Parathyroid adenoma (tissue), 2 donors: ENCODE measurements around the gene ODR4.
A peak's percentile ranks its signal among the peaks of the same experiment; 100 is the strongest.
"Not testable (repeated sequence)": the region's sequence is repeated elsewhere in the genome, so short reads cannot be mapped to it uniquely, and the experiment has no call there.

Source experiments
- H2AFZ ChIP-seq: fragments of 300-600 bp; sonication (generic); one replicate; pipeline ENCODE4 v1.7.0; 2017; ENCODE audit warnings: antibody characterized with exemption, mild to moderate bottlenecking
- H3K27ac ChIP-seq: fragments of 300-600 bp; sonication (generic); one replicate; pipeline ENCODE4 v1.7.0; 2017
- H3K27me3 ChIP-seq: fragments of 300-600 bp; sonication (generic); one replicate; pipeline ENCODE4 v1.7.0; 2017; ENCODE audit warnings: low read length; ENCODE audit not compliant: control insufficient read depth, insufficient read depth
- H3K36me3 ChIP-seq: fragments of 300-600 bp; sonication (generic); one replicate; pipeline ENCODE4 v1.7.0; 2017; ENCODE audit warnings: low read length; ENCODE audit not compliant: control insufficient read depth, insufficient read depth
- H3K4me1 ChIP-seq: fragments of 300-600 bp; sonication (generic); one replicate; pipeline ENCODE4 v1.7.0; 2017; ENCODE audit warnings: control low read depth
- H3K4me2 ChIP-seq: fragments of 300-600 bp; sonication (generic); one replicate; pipeline ENCODE4 v1.7.0; 2017; ENCODE audit warnings: low read length
- H3K4me3 ChIP-seq: fragments of 300-600 bp; sonication (generic); one replicate; pipeline ENCODE4 v1.7.0; 2017; ENCODE audit warnings: low read depth, low read length
- H3K79me2 ChIP-seq: fragments of 300-600 bp; sonication (generic); one replicate; pipeline ENCODE4 v1.7.0; 2017; ENCODE audit warnings: control low read depth
- H3K9ac ChIP-seq: fragments of 300-600 bp; sonication (generic); one replicate; pipeline ENCODE4 v1.7.0; 2017; ENCODE audit warnings: mild to moderate bottlenecking
- H3K9me3 ChIP-seq: fragments of 300-600 bp; sonication (generic); one replicate; pipeline ENCODE4 v1.7.0; 2017; ENCODE audit warnings: low read length; ENCODE audit not compliant: control insufficient read depth
- CTCF ChIP-seq: fragments of 300-600 bp; sonication (generic); IDR thresholded peaks from one replicate; pipeline ENCODE4 v1.7.0; 2017; ENCODE audit warnings: antibody characterized with exemption, mild to moderate bottlenecking
- donor health status: primary hyperparathyroidism.

Gene ODR4

GRCh38 chr1:186340772-186341171, 34.9 kb upstream of the ODR4 start:
- Histone ChIP-seq H3K9me3 (no peaks in the 10 kb centered on the region), H2AFZ (no peak overlapping the region), H3K4me2 (no peak overlapping the region), H3K79me2 (no peaks in the 10 kb centered on the region), H3K27me3 (no peaks in the 10 kb centered on the region), H3K4me3 (no peak overlapping the region), H3K27ac (no peak overlapping the region), H3K36me3 (no peaks in the 10 kb centered on the region), H3K4me1 (no peaks in the 10 kb centered on the region), H3K9ac (no peak overlapping the region)
- TF ChIP-seq CTCF, result no peak

- H3K4me2 ChIP-seq, H3K9ac ChIP-seq, H3K4me3 ChIP-seq, H3K79me2 ChIP-seq, H2AFZ ChIP-seq, H3K4me1 ChIP-seq, H3K27me3 ChIP-seq, H3K36me3 ChIP-seq, H3K9me3 ChIP-seq: not testable (repeated sequence)
- H3K27ac ChIP-seq, result peak overlapping the region; percentile 39
These were observed 27.6 kb upstream of the ODR4 start for GRCh38 chr1:186347837-186348691.

- no peaks in the 10 kb centered on the region for H3K27me3 ChIP-seq
- H3K36me3 ChIP-seq, result no peaks in the 10 kb centered on the region
- no peak for TF ChIP-seq CTCF
- H3K4me2 ChIP-seq, result peak overlapping the region; percentile 85
- no peaks in the 10 kb centered on the region for H3K9me3 ChIP-seq
- peak overlapping the region; percentile 99 for H3K27ac ChIP-seq
- H2AFZ ChIP-seq, result peak overlapping the region; percentile 90
- H3K4me3 ChIP-seq, result peak overlapping the region; percentile 96
- peak overlapping the region; percentile 21 for H3K9ac ChIP-seq
- H3K79me2 ChIP-seq, result peaks cover 3% of the 10 kb centered on the region
- no peaks in the 10 kb centered on the region for H3K4me1 ChIP-seq
These were observed 1.1 kb upstream of the ODR4 start for GRCh38 chr1:186374303-186375151.

- peak overlapping the region; percentile 96 for H3K4me3 ChIP-seq
- peak overlapping the region; percentile 86 for H3K4me2 ChIP-seq
- H2AFZ ChIP-seq, result peak overlapping the region; percentile 90
- peak overlapping the region; percentile 99 for H3K27ac ChIP-seq
- H3K9ac ChIP-seq, result no peak overlapping the region
- no peaks in the 10 kb centered on the region for H3K9me3 ChIP-seq
- H3K79me2 ChIP-seq, result peaks cover 3% of the 10 kb centered on the region
- H3K27me3 ChIP-seq, result no peaks in the 10 kb centered on the region
- no peaks in the 10 kb centered on the region for H3K4me1 ChIP-seq
- H3K36me3 ChIP-seq, result no peaks in the 10 kb centered on the region
- TF ChIP-seq CTCF, result no peak
These were observed 286 bp downstream of the ODR4 start for GRCh38 chr1:186375929-186376319.

GRCh38 chr1:186386725-186387383, 11.2 kb downstream of the ODR4 start:
- no peaks in the 10 kb centered on the region for H3K4me1 ChIP-seq
- no peaks in the 10 kb centered on the region for H3K79me2 ChIP-seq
- H2AFZ ChIP-seq, result no peak overlapping the region
- no peaks in the 10 kb centered on the region for H3K36me3 ChIP-seq
- no peak overlapping the region for H3K9ac ChIP-seq
- no peak overlapping the region for H3K4me2 ChIP-seq
- H3K4me3 ChIP-seq, result no peak overlapping the region
- no peaks in the 10 kb centered on the region for H3K9me3 ChIP-seq
- no peaks in the 10 kb centered on the region for H3K27me3 ChIP-seq
- no peak overlapping the region for H3K27ac ChIP-seq
- TF ChIP-seq CTCF, result no peak
